AG08396 (cell line): ENCODE data around the gene ESYT1.
"Not testable (repeated sequence)": the region's sequence is repeated elsewhere in the genome, so short reads cannot be mapped to it uniquely, and the experiment has no call there.

Experiments
- DNase-seq: peaks from one replicate; pipeline ENCODE4 v3.0.0; 2012; ENCODE audit warnings: low spot score, mixed read lengths

ESYT1 gene

DNA sequence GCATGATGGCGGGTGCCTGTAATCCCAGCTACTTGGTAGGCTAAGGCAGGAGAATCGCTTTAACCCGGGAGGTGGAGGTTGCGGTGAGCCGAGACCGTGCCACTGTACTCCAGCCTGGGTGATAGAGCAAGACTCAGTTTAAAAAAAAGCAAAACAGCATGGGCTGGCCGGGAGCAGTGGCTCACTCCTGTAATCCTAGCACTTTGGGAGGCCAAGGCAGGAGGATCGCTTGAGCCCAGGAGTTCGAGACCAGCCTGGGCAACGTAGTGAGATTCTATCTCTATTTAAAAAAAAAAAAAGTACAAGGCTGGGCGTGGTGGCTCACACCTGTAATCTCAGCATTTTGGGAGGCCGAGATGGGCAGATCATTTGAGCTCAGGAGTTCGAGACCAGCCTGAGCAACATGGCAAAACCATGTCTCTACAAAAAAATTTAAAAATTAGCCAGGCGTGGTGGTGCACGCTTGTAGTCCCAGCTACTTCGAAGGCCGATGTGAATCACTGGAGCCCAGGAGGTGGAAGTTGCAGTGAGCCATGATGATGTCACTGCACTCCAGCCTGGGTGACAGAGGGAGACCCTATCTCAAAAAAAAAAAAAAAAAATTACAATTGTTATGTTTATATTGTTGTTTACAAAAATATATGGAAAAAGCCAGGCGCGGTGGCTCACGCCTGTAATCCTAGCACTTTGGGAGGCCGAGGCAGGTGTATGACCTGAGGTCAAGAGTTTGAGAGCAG, 28.6 kb downstream of the ESYT1 start:
- not testable (repeated sequence) for DNase-seq

DNA sequence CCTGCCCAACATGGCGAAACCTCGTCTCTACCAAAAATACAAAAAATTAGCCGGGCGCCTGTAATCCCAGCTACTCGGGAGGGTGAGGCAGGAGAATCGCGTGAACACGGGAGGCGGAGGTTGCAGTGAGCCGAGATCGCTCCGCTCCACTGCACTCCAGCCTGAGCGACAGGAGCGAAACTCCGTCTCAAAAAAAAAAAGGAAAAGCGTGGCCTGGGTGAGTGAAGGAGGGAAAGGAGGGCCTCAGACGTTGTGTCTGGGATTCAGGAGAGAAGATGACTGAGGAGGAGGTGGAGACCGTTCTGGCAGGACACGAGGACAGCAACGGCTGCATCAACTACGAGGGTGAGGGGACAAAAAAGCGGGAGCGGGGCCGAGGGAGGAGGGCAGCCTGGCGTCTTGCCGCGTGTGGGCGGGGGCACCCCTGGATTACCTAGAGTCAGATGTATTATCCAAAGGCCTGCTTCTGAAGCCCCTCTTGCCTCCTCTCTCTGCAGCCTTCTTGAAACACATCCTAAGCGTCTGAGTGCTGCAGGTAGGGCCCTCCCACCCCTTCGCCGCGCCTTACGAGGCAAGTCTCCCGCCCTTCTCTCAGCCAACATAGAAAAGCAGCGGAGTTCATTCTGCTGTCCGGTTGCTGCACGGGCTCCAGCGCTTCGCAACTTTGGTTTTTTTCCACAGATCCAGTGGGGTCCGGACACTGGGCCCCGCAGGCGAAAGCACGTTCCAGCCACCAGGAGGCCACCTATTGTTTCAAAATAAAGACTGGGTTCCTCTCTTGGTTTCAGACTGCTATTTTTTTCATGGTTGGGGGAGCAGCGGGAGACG, 29.3 kb downstream of the ESYT1 start:
- peak; percentile 83 for DNase-seq

DNA sequence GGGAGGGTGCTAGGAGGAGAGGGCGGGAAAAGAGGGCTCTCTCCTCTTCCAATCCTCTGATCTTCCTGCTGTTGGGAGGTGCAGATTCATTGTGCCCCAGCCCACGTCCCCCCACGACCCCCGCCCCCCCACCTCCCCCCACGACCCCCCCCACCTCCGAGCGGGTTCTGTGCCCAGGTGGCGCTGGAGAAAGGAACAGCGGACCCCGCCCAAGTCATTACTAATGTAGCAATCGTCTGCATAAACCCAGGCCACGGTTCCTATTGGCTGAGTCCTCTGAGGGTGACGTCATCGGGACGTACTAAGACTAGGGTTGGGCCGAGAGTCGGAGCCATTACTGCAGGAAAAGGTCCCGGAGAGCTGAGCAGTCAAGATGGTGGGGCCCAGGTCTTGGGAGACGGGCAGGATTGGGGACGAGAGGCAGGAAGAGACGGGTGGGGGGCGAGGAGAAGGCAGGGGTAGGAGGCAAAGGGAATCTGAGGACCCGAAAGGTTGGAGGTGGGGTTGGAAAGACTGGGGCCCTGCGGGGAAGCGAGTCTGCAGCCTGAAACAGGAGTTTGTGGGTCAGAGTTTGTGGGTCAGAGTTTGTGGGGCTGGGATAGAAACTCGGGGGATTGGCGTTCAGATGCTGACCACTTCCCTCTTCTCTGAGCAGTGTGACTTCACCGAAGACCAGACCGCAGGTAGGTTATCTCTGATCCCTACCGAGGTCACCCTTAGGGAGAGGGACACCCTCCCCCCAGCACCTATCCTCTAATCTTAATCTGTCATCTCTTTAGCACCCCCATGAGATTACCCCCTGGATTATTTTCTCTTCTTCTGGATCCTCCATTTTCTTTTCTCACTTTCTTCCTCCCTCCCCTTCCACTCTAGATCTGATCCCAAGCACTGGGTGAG, 30.2 kb downstream of the ESYT1 start, which contains the start of gene MYL6:
TSS of gene MYL6 (plus strand) at position 331 of the 897 bp plus-strand sequence. CDS start at position 374, 43 bp downstream.
- peak; percentile 93 for DNase-seq

DNA sequence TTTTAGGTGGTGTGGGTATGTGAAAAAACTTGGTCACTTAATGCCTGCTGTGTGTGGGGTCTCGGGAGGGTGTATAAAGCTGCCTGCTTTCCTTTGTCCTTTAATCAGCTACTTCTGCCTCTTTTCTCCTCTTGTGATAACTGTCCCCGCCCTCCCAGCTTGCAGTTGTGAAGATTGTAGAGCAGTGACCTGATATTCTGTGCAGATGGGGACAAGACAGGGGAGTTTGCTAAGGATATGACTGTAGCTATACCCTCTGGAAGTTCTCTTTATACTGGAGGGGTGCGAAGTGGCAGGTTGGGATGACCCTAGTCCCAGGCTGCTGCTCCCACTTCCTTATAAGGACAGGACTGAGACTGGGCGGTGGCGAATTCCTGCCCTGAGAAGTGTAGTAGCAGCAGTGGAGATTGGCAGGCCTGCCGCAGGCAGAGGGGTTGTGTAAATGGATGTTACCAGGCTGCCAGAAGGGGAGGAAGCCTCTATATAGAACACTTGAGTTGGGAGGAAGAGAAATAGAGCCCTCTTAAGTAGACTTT, 30.9 kb downstream of the ESYT1 start:
- peak; percentile 75 for DNase-seq

DNA sequence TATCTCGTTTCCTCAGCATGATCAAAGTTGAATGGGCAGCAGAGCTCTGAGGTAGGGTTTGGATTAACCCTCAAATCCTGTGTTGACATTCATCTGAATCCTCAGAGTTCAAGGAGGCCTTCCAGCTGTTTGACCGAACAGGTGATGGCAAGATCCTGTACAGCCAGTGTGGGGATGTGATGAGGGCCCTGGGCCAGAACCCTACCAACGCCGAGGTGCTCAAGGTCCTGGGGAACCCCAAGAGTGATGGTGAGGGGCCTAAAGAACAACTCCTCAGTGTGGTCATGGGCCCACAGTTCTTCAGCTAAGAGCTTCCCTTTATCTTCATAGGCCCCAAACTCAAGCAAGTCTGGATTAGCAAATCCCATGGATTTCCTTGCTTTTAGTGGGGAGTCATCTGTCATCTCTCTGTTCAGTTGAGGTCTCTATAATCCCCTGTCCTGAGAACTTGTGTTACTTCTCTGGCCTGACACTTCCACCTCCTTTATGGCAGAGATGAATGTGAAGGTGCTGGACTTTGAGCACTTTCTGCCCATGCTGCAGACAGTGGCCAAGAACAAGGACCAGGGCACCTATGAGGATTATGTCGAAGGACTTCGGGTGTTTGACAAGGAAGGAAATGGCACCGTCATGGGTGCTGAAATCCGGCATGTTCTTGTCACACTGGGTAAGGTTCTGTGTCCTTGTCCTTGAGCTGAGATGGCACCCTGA, 31.6 kb downstream of the ESYT1 start:
- no peak for DNase-seq

DNA sequence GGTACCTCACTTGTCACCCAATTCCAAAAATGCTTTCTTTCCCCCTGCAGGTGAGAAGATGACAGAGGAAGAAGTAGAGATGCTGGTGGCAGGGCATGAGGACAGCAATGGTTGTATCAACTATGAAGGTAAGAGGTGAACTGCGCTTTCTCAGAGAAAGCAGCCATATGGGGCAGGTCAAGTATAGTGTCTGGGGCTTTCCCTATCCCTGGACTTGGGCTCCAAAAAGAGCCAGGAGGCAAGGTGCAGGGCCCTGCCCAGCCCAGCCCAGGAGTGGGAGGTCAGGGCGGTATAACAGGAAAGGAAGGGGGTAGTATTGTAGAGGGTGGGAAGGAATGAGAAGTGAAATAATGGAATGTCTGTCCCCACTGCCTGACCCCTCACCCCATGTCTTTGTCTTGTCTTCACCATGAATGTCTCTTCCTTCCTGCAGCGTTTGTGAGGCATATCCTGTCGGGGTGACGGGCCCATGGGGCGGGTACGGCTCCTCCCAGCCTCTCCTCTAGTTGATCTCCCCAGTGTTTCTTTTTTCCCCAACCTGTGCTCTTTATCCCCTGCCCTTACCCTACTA, 32.2 kb downstream of the ESYT1 start:
- DNase-seq: no peak

DNA sequence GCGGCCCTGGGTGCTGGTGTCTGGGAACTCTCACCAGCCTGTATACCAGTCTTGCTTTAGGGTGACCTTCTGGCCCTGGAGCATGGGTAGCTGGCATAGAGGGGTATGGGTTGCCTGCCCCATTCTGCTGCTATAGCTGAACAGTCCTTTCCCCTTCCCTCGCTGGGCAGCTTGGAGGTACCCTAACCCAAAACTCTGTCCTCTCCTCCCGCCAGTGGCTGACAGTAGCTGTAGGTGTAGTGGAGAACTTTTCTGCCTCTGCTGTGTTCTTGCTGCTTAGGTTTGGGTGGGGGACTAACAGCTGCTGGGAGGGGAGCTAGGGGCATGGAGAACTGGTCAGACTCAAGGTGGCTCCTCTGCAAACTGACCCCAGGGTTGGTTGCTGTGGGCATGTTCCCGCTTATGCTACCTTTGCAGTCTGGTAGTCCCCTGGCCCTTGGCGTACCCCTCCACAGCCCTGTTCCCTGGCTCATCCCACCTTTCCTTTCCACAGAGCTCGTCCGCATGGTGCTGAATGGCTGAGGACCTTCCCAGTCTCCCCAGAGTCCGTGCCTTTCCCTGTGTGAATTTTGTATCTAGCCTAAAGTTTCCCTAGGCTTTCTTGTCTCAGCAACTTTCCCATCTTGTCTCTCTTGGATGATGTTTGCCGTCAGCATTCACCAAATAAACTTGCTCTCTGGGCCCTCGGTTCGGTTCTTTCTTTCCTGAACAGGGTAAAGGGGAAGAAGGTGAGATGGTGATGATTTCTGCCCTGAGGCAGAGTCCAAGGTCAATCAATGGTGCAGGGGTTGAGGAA, 33.0 kb downstream of the ESYT1 start:
- DNase-seq: no peak

DNA sequence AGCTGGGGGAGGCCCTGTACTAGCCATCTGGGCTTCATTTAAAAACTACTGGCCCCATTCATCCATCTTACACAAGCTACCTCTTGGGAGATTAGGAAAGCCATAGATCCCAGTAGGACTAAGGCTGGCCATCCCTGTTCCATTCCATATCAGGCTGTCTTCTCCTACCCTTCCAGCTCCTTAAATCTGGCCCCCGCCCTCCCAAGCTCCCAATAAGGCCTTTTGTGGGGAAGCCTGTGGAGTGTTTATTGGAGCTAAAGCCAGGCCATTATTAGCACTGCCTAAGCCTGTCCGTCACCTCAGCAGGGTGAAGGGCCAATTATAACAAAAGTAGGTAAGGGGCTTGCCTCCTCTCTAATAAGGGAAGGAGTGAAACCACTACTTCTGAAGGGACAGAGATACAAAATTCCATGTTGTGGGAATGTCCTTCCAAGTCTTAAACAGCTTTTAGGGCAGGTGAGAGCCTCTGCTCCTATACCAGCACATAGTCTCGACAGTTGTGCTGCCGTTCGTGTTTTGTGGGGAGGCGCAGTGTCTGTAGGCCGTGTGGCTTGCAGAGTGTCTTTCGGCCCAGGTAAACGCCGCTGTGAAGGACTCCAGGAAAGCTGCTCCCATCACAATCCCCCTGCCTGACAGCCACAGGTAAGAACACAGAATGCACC, 33.8 kb downstream of the ESYT1 start:
- no peak for DNase-seq

DNA sequence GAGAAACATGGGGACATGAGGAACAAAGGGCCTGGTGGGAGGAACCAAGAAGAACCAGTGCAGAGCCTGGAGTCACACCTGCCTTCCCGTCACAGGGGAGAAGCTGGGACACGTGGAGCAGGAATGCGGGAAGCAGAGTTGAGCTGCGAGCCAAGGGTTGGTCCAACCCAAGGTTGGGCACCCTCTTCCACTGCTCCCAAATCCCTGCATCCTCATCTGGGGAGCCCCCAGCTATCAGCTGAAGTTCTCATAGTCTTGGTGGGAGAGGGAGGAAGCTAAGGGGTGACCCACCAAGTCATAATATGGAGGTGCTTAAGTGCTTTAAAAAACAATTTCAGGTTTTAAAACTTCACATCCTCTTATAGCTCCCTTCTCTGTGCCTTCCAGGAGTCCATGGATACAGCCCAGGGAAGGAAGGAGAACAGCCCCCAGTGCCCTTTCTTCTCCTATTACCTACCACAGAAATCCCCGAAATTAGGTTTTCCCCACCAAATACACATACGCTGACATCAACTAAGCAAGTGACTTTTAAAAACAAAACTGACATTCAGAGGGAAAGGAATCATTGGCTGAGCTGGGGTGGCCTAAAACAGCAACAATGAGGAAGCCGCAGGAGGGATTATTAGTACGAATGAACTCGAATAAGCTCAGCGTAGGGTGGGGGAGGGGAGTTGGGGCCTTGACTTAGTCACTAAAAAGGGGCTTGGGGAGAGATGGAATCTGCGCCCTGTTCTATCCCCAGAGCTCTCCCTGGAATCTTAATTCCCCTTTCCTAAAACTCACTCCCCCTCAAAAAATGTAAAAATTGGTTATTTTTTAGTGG, 34.6 kb downstream of the ESYT1 start:
- DNase-seq: no peak

DNA sequence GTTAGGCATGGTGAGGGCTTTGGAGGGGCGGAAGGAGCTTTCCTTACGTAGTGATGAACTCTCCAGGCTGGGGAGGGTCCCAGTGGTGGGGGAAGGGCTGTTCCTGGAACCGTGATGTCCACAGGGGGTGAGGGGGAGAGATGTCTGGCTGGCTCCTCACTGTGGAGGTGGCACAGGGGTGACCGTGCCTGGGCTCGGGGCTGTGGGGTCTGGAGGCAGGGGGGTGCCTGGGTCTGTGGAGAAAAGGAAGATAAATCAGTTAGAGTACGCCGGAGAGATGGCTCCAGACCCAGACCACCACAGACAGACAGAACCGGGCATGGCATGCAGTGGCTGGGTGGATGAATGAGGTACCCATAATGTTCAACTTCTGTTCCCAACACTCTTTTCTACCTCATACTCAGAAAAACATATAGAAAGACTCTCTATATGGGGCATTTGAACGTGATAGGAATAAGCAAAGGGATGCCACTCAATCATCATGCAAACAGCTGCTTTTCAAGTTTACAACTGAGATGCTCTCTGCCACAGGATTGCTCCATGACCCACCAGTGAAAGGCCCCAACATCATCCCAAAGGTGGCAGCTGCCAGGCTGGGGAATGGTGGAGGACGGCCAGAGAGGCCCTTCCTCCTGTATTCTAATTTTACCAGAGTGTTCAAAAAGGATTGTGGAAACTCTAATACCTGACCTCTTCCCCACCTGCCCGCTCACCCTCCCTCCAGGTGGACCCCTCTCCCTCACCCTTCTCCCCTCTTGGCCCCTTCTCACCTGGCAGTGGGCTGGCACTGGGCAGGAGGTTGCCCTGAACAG, 35.7 kb downstream of the ESYT1 start:
- no peak for DNase-seq

DNA sequence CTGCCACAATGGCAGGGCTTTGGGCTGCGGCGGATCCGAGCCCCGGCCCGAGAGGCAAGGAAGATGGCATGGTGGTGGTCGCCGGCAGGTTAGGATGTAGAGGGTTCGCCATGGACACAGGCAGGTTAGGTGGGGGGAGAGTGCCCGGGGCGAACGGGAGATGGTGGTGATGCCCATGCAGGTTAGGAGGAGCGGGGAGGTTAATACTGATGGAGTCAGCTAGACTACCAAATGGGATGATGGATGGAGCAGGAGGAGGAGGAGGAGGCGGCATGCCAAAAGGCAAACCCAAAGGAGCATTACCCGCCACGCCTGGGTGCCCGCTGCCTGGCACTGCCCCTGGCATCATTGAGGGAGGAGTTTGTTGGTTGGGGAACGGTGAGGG, 36.3 kb downstream of the ESYT1 start:
- no peak for DNase-seq

DNA sequence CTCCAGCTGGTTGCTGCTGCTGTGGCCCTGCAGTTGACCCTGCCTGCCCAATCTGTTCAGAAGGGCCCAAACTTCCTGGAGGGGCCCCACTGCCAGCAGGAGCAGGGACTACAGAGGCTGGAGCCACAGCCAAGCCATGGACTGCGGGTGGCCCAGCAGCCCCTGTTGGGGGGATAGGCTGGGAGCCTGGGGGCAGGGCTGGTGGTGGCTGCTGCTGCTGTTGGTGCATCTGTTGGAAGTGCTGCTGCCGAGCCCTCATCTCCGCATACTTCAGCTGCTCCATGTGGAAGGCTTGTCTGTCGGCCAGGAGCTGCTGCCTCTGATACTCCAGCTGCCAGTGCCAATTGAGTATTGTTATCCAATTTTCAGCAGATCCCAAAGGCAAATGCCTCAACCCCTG, 37.3 kb downstream of the ESYT1 start:
- DNase-seq: no peak

DNA sequence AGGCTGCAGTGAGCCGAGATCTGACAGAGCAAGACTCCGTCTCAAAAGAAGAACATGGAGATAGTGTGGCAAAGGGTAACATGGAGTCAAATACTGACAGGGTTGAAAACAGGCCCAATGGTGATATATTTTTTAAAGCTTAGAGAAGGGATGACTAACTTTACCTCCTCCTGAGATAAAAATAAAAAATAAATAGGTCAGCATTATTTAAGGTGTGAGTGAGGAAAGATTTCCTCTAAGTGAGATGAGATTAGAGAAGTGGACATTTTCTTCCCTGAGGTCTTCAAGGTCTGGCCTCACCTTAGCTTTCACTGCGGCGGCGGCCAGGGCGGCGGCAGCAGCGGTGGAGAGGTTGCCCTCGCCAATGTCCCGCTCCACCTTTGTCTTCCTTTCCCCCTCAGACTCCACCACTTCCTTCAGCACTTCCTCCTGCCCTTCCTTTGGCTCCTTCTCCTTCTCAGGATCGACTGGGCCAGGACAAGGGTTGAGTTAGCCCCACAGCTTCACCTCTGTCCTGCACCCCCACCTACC, 41.2 kb downstream of the ESYT1 start:
- no peak for DNase-seq

DNA sequence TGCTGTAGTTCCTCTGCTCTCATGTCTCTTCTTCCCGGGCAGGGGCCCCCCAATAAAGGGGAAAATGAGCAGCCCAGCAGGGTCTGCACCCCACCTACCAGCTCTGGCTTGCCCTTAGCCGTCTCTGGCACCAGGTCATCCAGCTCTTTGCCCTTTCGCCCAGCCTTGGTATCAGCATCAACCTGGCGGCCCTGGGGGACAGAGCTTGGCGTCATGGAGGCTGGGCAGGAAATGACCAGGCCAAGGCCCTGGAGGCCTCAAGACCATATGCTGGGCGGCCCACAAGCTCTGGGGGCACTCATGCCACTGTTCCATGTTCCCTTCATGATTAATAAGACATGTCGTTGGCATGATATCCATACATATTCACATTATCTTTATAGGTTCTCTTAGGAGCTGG, 44.8 kb downstream of the ESYT1 start:
- DNase-seq: no peak

DNA sequence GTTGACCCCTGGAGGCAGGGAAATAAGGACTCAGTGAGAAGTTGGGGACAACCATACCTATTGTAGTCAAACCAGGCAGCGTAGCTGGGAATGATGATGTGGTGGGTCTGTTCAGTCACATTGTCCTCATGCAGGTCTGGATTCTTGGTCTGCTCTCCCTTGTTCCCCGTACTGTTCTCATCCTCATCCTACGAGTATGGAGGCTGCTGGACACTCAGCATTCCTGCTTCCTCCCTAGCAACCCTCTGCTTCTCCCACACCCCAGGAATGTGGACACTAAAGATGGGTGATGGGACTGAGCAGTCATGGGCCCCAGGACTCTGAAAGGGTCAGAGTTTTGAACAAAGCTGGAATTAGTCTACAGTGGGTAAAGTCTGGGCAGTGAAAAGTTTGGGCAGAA, 50.3 kb downstream of the ESYT1 start:
- DNase-seq: no peak

DNA sequence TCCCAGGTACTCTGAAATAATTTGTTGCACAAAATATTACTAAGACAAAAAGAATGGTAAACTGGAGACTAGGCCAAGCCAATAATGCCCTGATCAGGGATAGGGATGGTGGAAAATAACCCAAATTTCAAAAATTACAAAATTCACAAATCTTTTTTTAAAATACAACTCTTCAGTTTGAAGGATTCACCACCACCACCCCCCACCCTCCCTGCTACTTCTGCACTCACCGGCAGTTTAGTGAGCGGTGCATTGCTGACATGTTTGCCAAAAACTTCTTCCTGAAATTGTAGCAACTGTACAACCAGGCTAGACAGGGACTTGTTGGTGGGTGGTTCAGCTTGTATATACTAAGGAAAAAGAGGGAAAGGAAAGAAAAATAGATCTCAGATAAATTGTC, 58.9 kb downstream of the ESYT1 start:
- no peak for DNase-seq

DNA sequence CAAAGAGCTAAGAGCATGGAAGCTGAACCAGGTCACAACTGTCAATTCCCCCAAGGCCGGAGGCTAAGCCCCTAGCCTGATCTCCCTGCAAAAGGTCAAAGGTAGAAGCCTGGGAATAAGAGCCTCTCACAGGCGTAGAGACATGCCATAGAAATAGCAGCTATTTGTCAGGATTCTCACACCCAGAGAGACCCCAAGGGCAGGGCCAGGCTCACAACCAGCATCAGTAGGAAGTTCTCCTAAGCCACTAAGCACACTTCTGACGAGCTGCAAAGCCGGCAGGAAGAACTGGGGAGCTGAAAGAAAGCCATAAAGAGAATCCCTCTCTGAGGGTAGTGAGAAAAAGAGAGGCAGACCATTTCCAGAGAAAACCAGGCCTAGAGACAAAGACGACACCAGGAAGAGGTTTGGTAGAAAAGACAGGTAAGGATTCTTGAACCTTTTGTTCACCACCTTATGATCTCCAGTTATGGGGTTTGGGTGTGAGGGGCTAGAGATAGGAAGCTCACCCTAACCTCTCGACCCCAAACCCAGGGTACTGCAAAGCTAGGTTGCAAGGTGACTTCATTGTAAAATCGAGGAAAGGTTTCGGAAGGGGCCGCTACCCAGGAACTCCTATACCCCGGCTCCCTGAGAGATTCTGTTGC, 60.2 kb downstream of the ESYT1 start:
- no peak for DNase-seq
